HG03175 (cell line): ENCODE measurements around the gene CRISP3.

Source experiments
- ATAC-seq: cut with Tn5 transposase; IDR thresholded peaks from one replicate; pipeline ENCODE4 v1.9.1; 2021; ENCODE audit warnings: mild to moderate bottlenecking, moderate library complexity; ENCODE audit not compliant: unreplicated experiment

CRISP3 gene

DNA sequence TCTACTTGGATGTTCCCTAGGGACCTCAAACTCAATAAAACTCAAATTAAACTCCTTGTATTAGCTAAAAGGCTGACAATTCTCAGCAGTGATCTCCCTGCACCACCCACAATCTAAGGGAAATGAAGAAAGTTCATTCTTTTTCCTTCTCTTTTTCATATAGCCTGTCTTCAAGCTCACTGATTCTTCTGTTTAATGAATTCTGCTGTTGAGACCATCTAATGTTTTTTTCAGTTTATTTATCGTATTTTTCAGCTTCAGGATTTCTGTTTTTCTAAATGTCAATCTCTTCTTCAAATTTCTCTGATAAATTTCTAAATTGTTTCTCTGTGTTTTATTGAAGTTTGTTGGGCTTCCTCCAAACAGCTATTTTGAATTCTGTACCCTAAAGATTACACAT lies 50.7 kb downstream of the CRISP3 start:
- ATAC-seq = no peak

DNA sequence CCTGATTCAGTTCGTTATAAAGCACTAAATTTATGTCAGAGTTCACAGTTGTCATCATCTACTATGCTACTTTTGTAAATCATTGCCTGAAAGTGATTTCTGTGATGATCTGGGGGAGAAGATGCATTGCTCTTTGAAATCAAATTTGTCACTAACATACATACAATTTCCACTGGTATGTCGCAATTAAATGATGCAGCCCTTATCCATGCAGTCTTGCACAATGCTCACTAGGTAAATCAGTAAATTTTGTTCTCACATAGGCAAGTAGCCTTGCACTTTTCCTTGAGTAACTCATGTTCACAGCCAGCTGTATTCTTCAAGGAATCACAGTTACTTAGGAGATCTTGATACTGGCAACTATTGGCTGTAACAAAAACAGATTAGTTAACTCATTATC lies 51.7 kb downstream of the CRISP3 start:
- ATAC-seq = no peak
